ENCODE measurements around the gene FAM89B.

The FAM89B gene

GRCh38 chr11:65578134-65578533 lies 5.8 kb downstream of the FAM89B start:
- H3K9me3 Mint-ChIP-seq, result no peaks in the 10 kb centered on the region
- H3K27ac Mint-ChIP-seq, result peak overlapping the region; percentile 63
- H3K4me1 Mint-ChIP-seq (ENCODE audit: low read depth), result peaks cover 26% of the 10 kb centered on the region
- H3K4me3 Mint-ChIP-seq, result peak overlapping the region; percentile 85
- no peaks in the 10 kb centered on the region for H3K27me3 Mint-ChIP-seq (ENCODE audit: low read depth)
- H3K36me3 Mint-ChIP-seq (ENCODE audit: low read depth), result peaks cover 35% of the 10 kb centered on the region
- no peak for DNase-seq (ENCODE audit: low spot score)

GRCh38 chr11:65578667-65579066 lies 6.3 kb downstream of the FAM89B start:
- peaks cover 25% of the 10 kb centered on the region for H3K4me1 Mint-ChIP-seq (ENCODE audit: low read depth)
- peak overlapping the region; percentile 85 for H3K4me3 Mint-ChIP-seq
- H3K9me3 Mint-ChIP-seq, result no peaks in the 10 kb centered on the region
- H3K27ac Mint-ChIP-seq, result peak overlapping the region; percentile 32
- H3K27me3 Mint-ChIP-seq (ENCODE audit: low read depth), result no peaks in the 10 kb centered on the region
- DNase-seq (ENCODE audit: low spot score), result no peak
- peaks cover 35% of the 10 kb centered on the region for H3K36me3 Mint-ChIP-seq (ENCODE audit: low read depth)

- peaks cover 36% of the 10 kb centered on the region for H3K36me3 Mint-ChIP-seq (ENCODE audit: low read depth)
- no peak for DNase-seq (ENCODE audit: low spot score)
- no peaks in the 10 kb centered on the region for H3K9me3 Mint-ChIP-seq
- peaks cover 21% of the 10 kb centered on the region for H3K4me1 Mint-ChIP-seq (ENCODE audit: low read depth)
- H3K4me3 Mint-ChIP-seq, result peak overlapping the region; percentile 32
- H3K27ac Mint-ChIP-seq, result peak overlapping the region; percentile 10
- no peaks in the 10 kb centered on the region for H3K27me3 Mint-ChIP-seq (ENCODE audit: low read depth)
Observed at GRCh38 chr11:65579291-65579690, 7.0 kb downstream of the FAM89B start.

GRCh38 chr11:65580031-65580692 lies 7.8 kb downstream of the FAM89B start:
- no peak for DNase-seq (ENCODE audit: low spot score)
- Mint-ChIP-seq H3K4me3 (no peak overlapping the region), H3K27ac (peak overlapping the region; percentile 4), H3K27me3 (ENCODE audit: low read depth) (no peaks in the 10 kb centered on the region), H3K36me3 (ENCODE audit: low read depth) (peaks cover 40% of the 10 kb centered on the region), H3K4me1 (ENCODE audit: low read depth) (peaks cover 19% of the 10 kb centered on the region), H3K9me3 (no peaks in the 10 kb centered on the region)

- H3K4me3 Mint-ChIP-seq, result no peak overlapping the region
- DNase-seq (ENCODE audit: low spot score), result no peak
- no peaks in the 10 kb centered on the region for H3K27me3 Mint-ChIP-seq (ENCODE audit: low read depth)
- H3K4me1 Mint-ChIP-seq (ENCODE audit: low read depth), result peaks cover 16% of the 10 kb centered on the region
- H3K9me3 Mint-ChIP-seq, result no peaks in the 10 kb centered on the region
- H3K36me3 Mint-ChIP-seq (ENCODE audit: low read depth), result peaks cover 40% of the 10 kb centered on the region
- H3K27ac Mint-ChIP-seq, result no peak overlapping the region
Observed at GRCh38 chr11:65580756-65581155, 8.4 kb downstream of the FAM89B start.

- Mint-ChIP-seq H3K27ac (peak overlapping the region; percentile 24), H3K9me3 (no peaks in the 10 kb centered on the region), H3K4me1 (ENCODE audit: low read depth) (peaks cover 19% of the 10 kb centered on the region), H3K36me3 (ENCODE audit: low read depth) (peaks cover 48% of the 10 kb centered on the region), H3K4me3 (no peak overlapping the region), H3K27me3 (ENCODE audit: low read depth) (no peaks in the 10 kb centered on the region)
- DNase-seq (ENCODE audit: low spot score), result no peak
Observed at GRCh38 chr11:65581928-65582327, 9.6 kb downstream of the FAM89B start.

- Mint-ChIP-seq H3K9me3 (no peaks in the 10 kb centered on the region), H3K27me3 (ENCODE audit: low read depth) (no peaks in the 10 kb centered on the region), H3K4me3 (no peak overlapping the region), H3K36me3 (ENCODE audit: low read depth) (peaks cover 46% of the 10 kb centered on the region), H3K4me1 (ENCODE audit: low read depth) (peaks cover 26% of the 10 kb centered on the region), H3K27ac (no peak overlapping the region)
- no peak for DNase-seq (ENCODE audit: low spot score)
Observed at GRCh38 chr11:65583589-65583988, 11.3 kb downstream of the FAM89B start.

- DNase-seq (ENCODE audit: low spot score), result no peak
- Mint-ChIP-seq H3K9me3 (no peaks in the 10 kb centered on the region), H3K4me1 (ENCODE audit: low read depth) (peaks cover 26% of the 10 kb centered on the region), H3K27ac (no peak overlapping the region), H3K36me3 (ENCODE audit: low read depth) (peaks cover 48% of the 10 kb centered on the region), H3K4me3 (no peak overlapping the region), H3K27me3 (ENCODE audit: low read depth) (no peaks in the 10 kb centered on the region)
Observed at GRCh38 chr11:65584106-65584505, 11.8 kb downstream of the FAM89B start.

- Mint-ChIP-seq H3K36me3 (ENCODE audit: low read depth) (peaks cover 46% of the 10 kb centered on the region), H3K9me3 (no peaks in the 10 kb centered on the region), H3K27ac (no peak overlapping the region), H3K27me3 (ENCODE audit: low read depth) (no peaks in the 10 kb centered on the region), H3K4me3 (no peak overlapping the region), H3K4me1 (ENCODE audit: low read depth) (peaks cover 25% of the 10 kb centered on the region)
- no peak for DNase-seq (ENCODE audit: low spot score)
Observed at GRCh38 chr11:65584723-65585171, 12.4 kb downstream of the FAM89B start.

GRCh38 chr11:65585396-65586246 lies 13.3 kb downstream of the FAM89B start:
- Mint-ChIP-seq H3K4me1 (ENCODE audit: low read depth) (peaks cover 25% of the 10 kb centered on the region), H3K36me3 (ENCODE audit: low read depth) (peaks cover 44% of the 10 kb centered on the region), H3K27ac (peak overlapping the region; percentile 47), H3K9me3 (no peaks in the 10 kb centered on the region), H3K27me3 (ENCODE audit: low read depth) (no peaks in the 10 kb centered on the region), H3K4me3 (peak overlapping the region; percentile 14)
- no peak for DNase-seq (ENCODE audit: low spot score)

- Mint-ChIP-seq H3K4me3 (peak overlapping the region; percentile 14), H3K36me3 (ENCODE audit: low read depth) (peaks cover 44% of the 10 kb centered on the region)
Observed at GRCh38 chr11:65586247-65586630, 13.9 kb downstream of the FAM89B start.

GRCh38 chr11:65586676-65587075 lies 14.3 kb downstream of the FAM89B start:
- DNase-seq (ENCODE audit: low spot score), result no peak
- H3K9me3 Mint-ChIP-seq, result no peaks in the 10 kb centered on the region
- H3K27ac Mint-ChIP-seq, result no peak overlapping the region
- no peaks in the 10 kb centered on the region for H3K27me3 Mint-ChIP-seq (ENCODE audit: low read depth)
- peaks cover 25% of the 10 kb centered on the region for H3K4me1 Mint-ChIP-seq (ENCODE audit: low read depth)
- peaks cover 44% of the 10 kb centered on the region for H3K36me3 Mint-ChIP-seq (ENCODE audit: low read depth)
- H3K4me3 Mint-ChIP-seq, result no peak overlapping the region

More at GRCh38 chr11:65586247-65586630, 13.9 kb downstream of the FAM89B start:
- H3K9me3 Mint-ChIP-seq, result no peaks in the 10 kb centered on the region
- no peak for DNase-seq (ENCODE audit: low spot score)
- H3K27me3 Mint-ChIP-seq (ENCODE audit: low read depth), result no peaks in the 10 kb centered on the region
- H3K27ac Mint-ChIP-seq, result peak overlapping the region; percentile 47
- peaks cover 25% of the 10 kb centered on the region for H3K4me1 Mint-ChIP-seq (ENCODE audit: low read depth)

GRCh38 chr11:65588199-65589054 lies 16.1 kb downstream of the FAM89B start:
- Mint-ChIP-seq H3K36me3 (ENCODE audit: low read depth) (peaks cover 37% of the 10 kb centered on the region), H3K9me3 (no peaks in the 10 kb centered on the region), H3K27me3 (ENCODE audit: low read depth) (no peaks in the 10 kb centered on the region), H3K4me1 (ENCODE audit: low read depth) (peaks cover 25% of the 10 kb centered on the region), H3K4me3 (peak overlapping the region; percentile 74), H3K27ac (peak overlapping the region; percentile 92)
- DNase-seq (ENCODE audit: low spot score), result peak; percentile 82
